ENCODE data around the gene TUBA1B. TPM values are rescaled to one million over a fixed set of nuclear protein-coding genes. Genes with fewer than 3 reads are reported as not detected.

Gene TUBA1B
- total RNA-seq, 1 experiment from 2014 or later = 2,063 TPM

- no peak overlapping the region for H4K5ac ChIP-seq (ENCODE audit: insufficient read length, low read depth, low read length)
- WGBS (ENCODE audit: extremely low coverage, insufficient read length, low lambda C conversion rate) = no CpG with 5 or more reads among the region's 2 CpGs
- H2BK20ac ChIP-seq (ENCODE audit: low read depth, low read length, poor library complexity, severe bottlenecking) = no peak overlapping the region
- no peaks in the 10 kb centered on the region for H4K20me1 ChIP-seq (ENCODE audit: control insufficient read depth, insufficient read depth, insufficient read length)
- no peak overlapping the region for H4K8ac ChIP-seq (replicated peaks; ENCODE audit: insufficient read length, low read depth, low read length)
- Mint-ChIP-seq H3K36me3 (ENCODE audit: insufficient read depth in 1 of 3, low read depth in 3 of 3) (peaks cover 2 to 28% (median 17%) of the 10 kb centered on the region in 3 experiments), H3K27ac (no peak overlapping the region), H3K27me3 (ENCODE audit: low read depth) (peaks cover 60% of the 10 kb centered on the region), H3K4me1 (peaks cover 29 to 48% of the 10 kb centered on the region in 2 experiments), H3K9me3 (no peaks in the 10 kb centered on the region; a peak in 1 of 5 replicates), H3K4me3 (peak overlapping the region in 1 of 2 experiments; percentile 74; a peak in 3 of 5 replicates)
- H3K4me2 ChIP-seq (ENCODE audit: insufficient read depth, insufficient read length, low read length) = peak overlapping the region; percentile 79
- H3K9ac ChIP-seq (ENCODE audit: extremely low read depth, insufficient read length, low read length) = no peak overlapping the region
- no peaks in the 10 kb centered on the region for H3K79me2 ChIP-seq (ENCODE audit: insufficient read depth, low read length)
- no peak overlapping the region for H3K56ac ChIP-seq (ENCODE audit: insufficient read length, low read depth, low read length)
- H3K14ac ChIP-seq (ENCODE audit: insufficient read depth, low read length) = no peak overlapping the region
- no peak overlapping the region for H3K23ac ChIP-seq (ENCODE audit: insufficient read length, low read depth, low read length)
- H2AFZ ChIP-seq (ENCODE audit: low read length) = no peak overlapping the region
- H3K27ac ChIP-seq (ENCODE audit: insufficient read length, low read depth, low read length) = no peak overlapping the region
- peaks cover 47% of the 10 kb centered on the region for H3K27me3 ChIP-seq (ENCODE audit: insufficient read depth, low read length)
- H2BK5ac ChIP-seq (ENCODE audit: insufficient read length, low read length) = no peak overlapping the region
- H3K9me3 ChIP-seq (ENCODE audit: control insufficient read depth, low read depth, low read length) = no peaks in the 10 kb centered on the region
- peaks cover 6% of the 10 kb centered on the region for H3K23me2 ChIP-seq (ENCODE audit: insufficient read length, low read depth, low read length, poor library complexity, severe bottlenecking)
- H2BK120ac ChIP-seq (ENCODE audit: low read depth, low read length, poor library complexity, severe bottlenecking) = no peak overlapping the region
- no peak overlapping the region for H2BK12ac ChIP-seq (ENCODE audit: insufficient read length, low read depth, low read length)
- H4K91ac ChIP-seq (ENCODE audit: insufficient read length, low read depth, low read length) = no peak overlapping the region
- no peak overlapping the region for H2BK15ac ChIP-seq (ENCODE audit: low read depth, low read length)
- no peak overlapping the region for H3T11ph ChIP-seq (ENCODE audit: low read length)
- no peak overlapping the region for H3K4ac ChIP-seq (ENCODE audit: low read depth, low read length)
- TF ChIP-seq CTCF (conservative IDR thresholded peaks at IDR 0.05) = no peak
- no peaks in the 10 kb centered on the region for H3K79me1 ChIP-seq (ENCODE audit: insufficient read depth, low read depth, low read length, poor library complexity, severe bottlenecking)
- H3K4me1 ChIP-seq (ENCODE audit: insufficient read depth, low read length) = no peaks in the 10 kb centered on the region
- no peak for DNase-seq
- no peak overlapping the region for H2AK5ac ChIP-seq (ENCODE audit: insufficient read length, low read length)
- no peak overlapping the region for H3K18ac ChIP-seq (ENCODE audit: insufficient read length, low read depth, low read length)
Observed at GRCh38 chr12:49094975-49095365, 36.2 kb downstream of the TUBA1B start.
